Naive thymus-derived CD4-positive, alpha-beta T cell (primary cell): ENCODE data around the gene SMC3. TPM values are rescaled to one million over a fixed set of nuclear protein-coding genes. Genes with fewer than 3 reads are reported as not detected.

ENCODE experiments used
- ATAC-seq: fragments of 150-1000 bp; cut with Tn5 transposase; 2 replicates; pipeline ENCODE4 v1.10.0; 2021; ENCODE audit warnings: mild to moderate bottlenecking, moderate library complexity
- CTCF ChIA-PET: fragments of 350-600 bp; sonication (Branson Sonifier 250); formaldehyde crosslinking; loops from one replicate; lab custom pipeline; 2021; ENCODE audit warnings: antibody characterized with exemption; lab: Charles Lee
- POLR2A ChIA-PET: fragments of 350-600 bp; sonication (Branson Sonifier 250); formaldehyde crosslinking; loops from one replicate; lab custom pipeline; 2021; ENCODE audit warnings: antibody characterized with exemption, inconsistent platforms; lab: Charles Lee
- DNase-seq, 9 donors: peaks; one replicate each; pipeline versions ENCODE4 v3.0.0 to v3.0.0-alpha.2; 2020 to 2022; ENCODE audit warnings: mixed read lengths in 1 of 9
- H3K27ac ChIP-seq: one replicate; pipeline ENCODE4 v1.7.0; 2013; ENCODE audit warnings: mild to moderate bottlenecking, low read depth, low read length, moderate library complexity
- H3K27me3 ChIP-seq, 2 donors: one replicate each; pipeline ENCODE4 v1.7.0; 2013; ENCODE audit warnings: low read length in 2 of 2, mild to moderate bottlenecking in 2 of 2, moderate library complexity in 2 of 2; ENCODE audit not compliant: control insufficient read depth in 2 of 2, insufficient read depth in 2 of 2
- H3K36me3 ChIP-seq, 3 experiments: 1 replicate in 2 of 3; 2 replicates in 1 of 3; pipeline ENCODE4 v1.7.0; 2013; ENCODE audit warnings: low read length in 3 of 3, mild to moderate bottlenecking in 3 of 3, moderate library complexity in 1 of 3; ENCODE audit not compliant: insufficient read depth in 3 of 3, control insufficient read depth in 2 of 3
- H3K4me1 ChIP-seq, 2 donors: one replicate each; pipeline ENCODE4 v1.7.0; 2013; ENCODE audit warnings: low read length in 2 of 2, mild to moderate bottlenecking in 2 of 2, moderate library complexity in 1 of 2; ENCODE audit not compliant: control insufficient read depth in 2 of 2, insufficient read depth in 2 of 2
- H3K4me3 ChIP-seq: 2 replicates; pipeline ENCODE4 v1.7.0; 2013; ENCODE audit warnings: mild to moderate bottlenecking, low read length
- H3K9me3 ChIP-seq, 3 experiments: 1 replicate in 2 of 3; 2 replicates in 1 of 3; pipeline ENCODE4 v1.7.0; 2013; ENCODE audit warnings: low read length in 3 of 3; ENCODE audit not compliant: control insufficient read depth in 2 of 3
- H3K27ac Mint-ChIP-seq, 9 donors: one replicate each; pipeline ENCODE4 v1.8.0; 2020 to 2022; ENCODE audit warnings: mixed read lengths in 9 of 9, mild to moderate bottlenecking in 8 of 9, moderate library complexity in 5 of 9, inconsistent platforms in 2 of 9
- H3K27me3 Mint-ChIP-seq, 5 donors: one replicate each; pipeline ENCODE4 v1.8.0; 2021 to 2022; ENCODE audit warnings: mixed read lengths in 5 of 5, mild to moderate bottlenecking in 1 of 5
- H3K36me3 Mint-ChIP-seq, 5 donors: one replicate each; pipeline ENCODE4 v1.8.0; 2020 to 2022; ENCODE audit warnings: mixed read lengths in 5 of 5, mild to moderate bottlenecking in 3 of 5, inconsistent platforms in 1 of 5
- H3K4me1 Mint-ChIP-seq, 7 donors: one replicate each; pipeline ENCODE4 v1.8.0; 2020 to 2022; ENCODE audit warnings: mixed read lengths in 7 of 7, mild to moderate bottlenecking in 3 of 7, inconsistent platforms in 1 of 7
- H3K4me3 Mint-ChIP-seq, 10 donors: one replicate each; pipeline ENCODE4 v1.8.0; 2020 to 2022; ENCODE audit warnings: mild to moderate bottlenecking in 10 of 10, mixed read lengths in 10 of 10, moderate library complexity in 6 of 10, inconsistent platforms in 2 of 10
- H3K9me3 Mint-ChIP-seq, 11 donors: one replicate each; pipeline ENCODE4 v1.8.0; 2020 to 2022; ENCODE audit warnings: mixed read lengths in 11 of 11, mild to moderate bottlenecking in 4 of 11, inconsistent platforms in 1 of 11, moderate library complexity in 1 of 11
- intact Hi-C, 2 donors: fragments of 100-400 bp; cut with micrococcal nuclease; formaldehyde crosslinking; loops; one replicate each; pipeline ENCODE4 v1.15.1; 2023
- polyA plus RNA-seq, 2 donors: library from polyadenylated mRNA; unstranded; fragments of 300-500 nt; fragmentation: Illumina TruSeq; gene quantifications; one replicate each; pipeline ENCODE4 v1.2.3, GENCODE V29; 2021
- total RNA-seq, 6 experiments: library from RNA in 5 of 6; stranded (reverse) in 5 of 6; gene quantifications; 1 replicate in 5 of 6; 2 replicates in 1 of 6; pipeline ENCODE4 v1.2.3 and lab custom pipeline; 2021 to 2026

The SMC3 gene
- total RNA-seq (10 to 100 TPM; 29.8 to 69.8 (median 48.5) TPM), polyA plus RNA-seq (10 to 100 TPM; 64.8 to 88.2 TPM), total RNA-seq (lab: John Stamatoyannopoulos, UW) (103 reads per million, percentile 85 among the genes with 10 or more reads in this experiment)

GRCh38 chr10:110567201-110568054 is at the start of gene SMC3:
SMC3 (plus strand) TSS chr10:110567695; CDS start chr10:110567817, 122 bp downstream.
- Mint-ChIP-seq H3K9me3 (peaks cover 0 to 5% (median 0%) of the 10 kb centered on the region in 11 donors), H3K27ac (peak within 1 kb of the TSS; percentile 96 to 99 (median 97)), H3K4me3 (peak within 1 kb of the TSS; percentile 91 to 99 (median 96)), H3K36me3 (peaks cover 0 to 13% (median 5%) of the 10 kb centered on the region in 5 donors), H3K4me1 (peaks cover 21 to 45% (median 38%) of the 10 kb centered on the region in 7 donors), H3K27me3 (peaks cover 6 to 26% (median 14%) of the 10 kb centered on the region in 5 donors)
- Histone ChIP-seq H3K27ac (peak within 1 kb of the TSS; percentile 88), H3K27me3 (no peaks in the 10 kb centered on the region), H3K4me1 (peaks cover 20 to 21% of the 10 kb centered on the region in 2 donors), H3K36me3 (peaks cover 0 to 9% (median 0%) of the 10 kb centered on the region in 3 experiments), H3K9me3 (no peaks in the 10 kb centered on the region), H3K4me3 (peak within 1 kb of the TSS; percentile 88)
- DNase-seq (peak; percentile 82 to 96 (median 94)), ATAC-seq (peak; percentile 94)
- ChIA-PET POLR2A (interaction anchor here (0.6 to 1.3 kb wide), 8 partner anchors 13 to 1808 kb away, joined by 3 to 12 read pairs (median 3); partner anchors contain the start of gene SMNDC1), CTCF (interaction anchor here (0.6 to 1.0 kb wide), 4 partner anchors 9 to 1617 kb away, joined by 3 to 4 read pairs (median 3); partner anchors contain the start of gene SMNDC1)
- intact Hi-C loops: loop anchor here (1.0 to 10.0 kb wide), 19 partner anchors 10 to 1880 kb away; partner anchors contain the start of genes BBIP1 (in 2 of the 2), DUSP5 (in 2 of the 2), SHOC2 (in 2 of the 2) and PDCD4 (in 1 of the 2)

- DNase-seq: no peak
- ChIA-PET POLR2A (no interaction called here), CTCF (no interaction called here)
- no peaks in the 10 kb centered on the region for H3K27me3 ChIP-seq
- Mint-ChIP-seq H3K4me3 (peak overlapping the region in 1 of 10 donors; percentile 37), H3K36me3 (peaks cover 0 to 22% (median 0%) of the 10 kb centered on the region in 5 donors), H3K27me3 (no peaks in the 10 kb centered on the region), H3K27ac (peak overlapping the region in 1 of 9 donors; percentile 40), H3K9me3 (no peaks in the 10 kb centered on the region), H3K4me1 (peaks cover 0 to 38% (median 0%) of the 10 kb centered on the region in 7 donors)
- no peak overlapping the region for H3K27ac ChIP-seq
- no peak for ATAC-seq
- H3K4me1 ChIP-seq: peaks cover 0 to 6% of the 10 kb centered on the region in 2 donors
- H3K4me3 ChIP-seq: no peak overlapping the region
- intact Hi-C loops: no loop called here
- no peaks in the 10 kb centered on the region for H3K9me3 ChIP-seq
- no peaks in the 10 kb centered on the region for H3K36me3 ChIP-seq
Observed at GRCh38 chr10:110522365-110522988, 45.0 kb upstream of the SMC3 start.

GRCh38 chr10:110523736-110524135 is 43.8 kb upstream of the SMC3 start:
- CTCF ChIA-PET: no interaction called here
- no peak overlapping the region for H3K27ac Mint-ChIP-seq

GRCh38 chr10:110524179-110524858 is 43.2 kb upstream of the SMC3 start:
- intact Hi-C loops: no loop called here
- ATAC-seq: no peak

More at GRCh38 chr10:110523736-110524135, 43.8 kb upstream of the SMC3 start:
- Mint-ChIP-seq H3K27me3 (no peaks in the 10 kb centered on the region), H3K36me3 (peaks cover 0 to 22% (median 0%) of the 10 kb centered on the region in 5 donors), H3K4me1 (peaks cover under 1 to 50% (median 8%) of the 10 kb centered on the region in 7 donors), H3K9me3 (no peaks in the 10 kb centered on the region), H3K4me3 (no peak overlapping the region)
- DNase-seq: no peak
- Histone ChIP-seq H3K27me3 (no peaks in the 10 kb centered on the region), H3K27ac (no peak overlapping the region), H3K4me1 (peaks cover 0 to 11% of the 10 kb centered on the region in 2 donors), H3K36me3 (no peaks in the 10 kb centered on the region), H3K9me3 (no peaks in the 10 kb centered on the region), H3K4me3 (no peak overlapping the region)
- intact Hi-C loops: no loop called here
- no peak for ATAC-seq
- POLR2A ChIA-PET: no interaction called here

DNA sequence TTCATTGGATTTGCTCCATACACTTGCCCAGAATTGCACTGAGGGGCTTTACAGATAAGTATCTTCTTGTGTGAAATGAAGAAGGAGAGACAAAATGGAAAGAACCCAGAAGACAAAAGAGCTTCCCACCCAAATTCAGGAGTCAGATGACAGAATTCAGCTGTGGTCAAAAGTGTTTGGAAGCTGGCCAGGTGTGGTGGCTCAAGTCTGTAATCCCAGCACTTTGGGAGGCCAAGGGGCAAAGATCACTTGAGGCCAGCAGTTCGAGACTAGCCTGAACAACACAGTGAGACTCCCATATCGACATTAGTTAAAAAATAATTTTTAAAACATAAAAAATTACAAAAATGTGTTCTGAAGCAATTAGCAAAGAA is 42.6 kb upstream of the SMC3 start:
- CTCF ChIA-PET: no interaction called here

More at GRCh38 chr10:110524179-110524858, 43.2 kb upstream of the SMC3 start:
- Mint-ChIP-seq H3K27ac (no peak overlapping the region), H3K9me3 (no peaks in the 10 kb centered on the region), H3K4me3 (no peak overlapping the region), H3K27me3 (no peaks in the 10 kb centered on the region), H3K36me3 (peaks cover 0 to 22% (median 0%) of the 10 kb centered on the region in 5 donors), H3K4me1 (peaks cover 6 to 55% (median 14%) of the 10 kb centered on the region in 7 donors)
- H3K4me3 ChIP-seq: no peak overlapping the region
- CTCF ChIA-PET: no interaction called here
- no peak for DNase-seq
- no peaks in the 10 kb centered on the region for H3K27me3 ChIP-seq
- H3K4me1 ChIP-seq: peaks cover 5 to 16% of the 10 kb centered on the region in 2 donors
- no peak overlapping the region for H3K27ac ChIP-seq
- H3K36me3 ChIP-seq: no peaks in the 10 kb centered on the region
- no peaks in the 10 kb centered on the region for H3K9me3 ChIP-seq
- POLR2A ChIA-PET: no interaction called here

More for the DNA sequence above, 42.6 kb upstream of the SMC3 start:
- Histone ChIP-seq H3K4me1 (peaks cover 9 to 21% of the 10 kb centered on the region in 2 donors), H3K4me3 (no peak overlapping the region), H3K36me3 (no peaks in the 10 kb centered on the region), H3K27me3 (no peaks in the 10 kb centered on the region), H3K9me3 (no peaks in the 10 kb centered on the region), H3K27ac (no peak overlapping the region)
- no peaks in the 10 kb centered on the region for H3K27me3 Mint-ChIP-seq
- DNase-seq (no peak), ATAC-seq (no peak)
- H3K36me3 Mint-ChIP-seq: peaks cover 0 to 20% (median 0%) of the 10 kb centered on the region in 5 donors
- peaks cover 7 to 61% (median 19%) of the 10 kb centered on the region in 7 donors for H3K4me1 Mint-ChIP-seq
- no peak overlapping the region for H3K27ac Mint-ChIP-seq
- POLR2A ChIA-PET: no interaction called here
- intact Hi-C loops: no loop called here
- H3K4me3 Mint-ChIP-seq: no peak overlapping the region
- no peaks in the 10 kb centered on the region for H3K9me3 Mint-ChIP-seq
